NCI-H2227 (cell line): ENCODE data around the gene LTB4R.
A peak's percentile ranks its signal among the peaks of the same experiment; 100 is the strongest.
"Not testable (repeated sequence)": the region's sequence is repeated elsewhere in the genome, so short reads cannot be mapped to it uniquely, and the experiment has no call there.

ENCODE experiments used
- DNase-seq: peaks from one replicate; lab custom pipeline; 2025; ENCODE audit not compliant: unreplicated experiment; lab: John Stamatoyannopoulos, UW

LTB4R gene

GRCh38 chr14:24338843-24339242, 27.5 kb downstream of the LTB4R start:
- no peak for DNase-seq

- DNase-seq = no peak
Observed at GRCh38 chr14:24339284-24340151, 28.2 kb downstream of the LTB4R start, which contains the start of gene RIPK3. RIPK3 (minus strand) TSS chr14:24339991; CDS start chr14:24339826, 165 bp downstream.

DNA sequence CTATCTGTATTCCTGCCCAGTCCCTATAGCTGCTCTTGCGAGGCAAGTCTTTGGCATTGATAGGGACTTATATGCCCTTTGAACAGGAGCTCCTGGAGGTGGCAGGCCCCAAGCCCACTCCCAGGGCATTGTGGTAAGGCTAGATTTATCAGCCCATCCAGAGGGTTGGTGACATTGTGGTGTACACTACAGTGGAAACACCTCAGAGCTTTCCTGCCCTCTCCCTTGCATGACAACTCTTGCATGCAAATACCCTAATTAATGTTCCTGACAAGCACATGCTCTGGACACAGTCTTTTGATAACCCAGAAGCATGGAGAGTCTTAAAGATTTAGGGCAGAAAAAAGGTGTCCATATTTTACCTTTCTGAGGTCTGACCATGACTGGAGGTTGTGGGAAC, 29.3 kb downstream of the LTB4R start:
- no peak for DNase-seq

- DNase-seq = no peak
Observed at GRCh38 chr14:24342889-24343288, 31.6 kb downstream of the LTB4R start.

- no peak for DNase-seq
Observed at GRCh38 chr14:24343795-24344660, 32.7 kb downstream of the LTB4R start.

DNA sequence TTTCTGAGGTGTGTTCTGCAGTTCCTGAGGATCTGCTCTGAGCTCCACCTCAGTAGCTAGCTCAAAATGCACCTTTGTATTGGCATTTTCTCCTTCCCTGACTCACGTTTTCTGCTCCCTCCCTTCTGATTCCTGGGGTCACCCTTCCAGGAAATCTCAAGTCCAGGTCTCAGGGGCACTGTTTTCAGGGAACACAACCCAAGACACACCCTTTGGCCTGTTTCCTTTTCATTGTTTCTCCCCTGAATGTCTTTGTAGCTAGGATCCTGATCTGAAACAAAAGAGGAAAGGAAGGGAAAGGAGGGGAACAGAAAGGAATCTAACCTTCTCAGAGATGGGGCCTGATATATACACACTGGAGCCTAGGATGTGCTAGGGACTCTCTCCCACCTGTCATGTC, 35.8 kb downstream of the LTB4R start:
- no peak for DNase-seq

GRCh38 chr14:24348186-24348585, 36.9 kb downstream of the LTB4R start:
- no peak for DNase-seq

DNA sequence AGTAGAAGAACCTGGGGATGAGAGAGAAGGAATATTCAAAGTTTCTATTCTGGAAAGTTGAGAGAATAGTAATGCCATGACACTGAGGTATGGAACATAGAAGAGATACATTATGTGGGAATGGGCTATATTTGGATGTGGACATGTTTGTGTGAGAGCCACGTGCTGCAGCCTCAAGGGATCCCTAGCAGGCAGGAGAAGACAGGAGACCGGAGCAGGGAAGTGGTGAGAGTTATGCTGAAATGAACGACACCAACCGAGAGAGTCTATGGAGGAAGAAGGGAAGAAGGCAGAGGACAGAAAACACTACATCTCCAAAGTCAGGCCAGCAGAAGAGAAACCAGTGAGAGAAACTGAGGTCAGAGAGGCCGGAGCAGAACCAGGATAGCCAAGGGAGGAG, 38.4 kb downstream of the LTB4R start:
- no peak for DNase-seq

DNA sequence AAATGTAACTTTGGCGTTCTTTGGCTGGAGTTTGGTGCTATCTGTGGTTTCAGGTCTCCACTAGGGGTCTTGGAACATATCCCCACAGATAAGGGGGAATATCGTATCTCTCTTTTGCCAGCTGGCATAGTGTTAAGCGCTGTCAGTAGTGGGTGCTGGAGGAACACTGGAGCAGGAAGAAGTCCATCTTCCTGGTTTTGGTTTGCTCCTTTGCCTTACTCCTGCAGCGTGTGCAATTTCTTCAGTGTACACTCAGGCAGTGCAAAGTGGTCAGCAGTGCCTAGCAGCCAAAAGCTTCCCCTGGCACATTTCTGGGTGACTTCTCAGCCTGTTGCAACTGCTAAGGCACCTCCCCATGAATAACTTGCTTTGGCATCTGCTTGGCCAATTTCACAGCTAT, 40.2 kb downstream of the LTB4R start:
- DNase-seq = peak; percentile 44

DNA sequence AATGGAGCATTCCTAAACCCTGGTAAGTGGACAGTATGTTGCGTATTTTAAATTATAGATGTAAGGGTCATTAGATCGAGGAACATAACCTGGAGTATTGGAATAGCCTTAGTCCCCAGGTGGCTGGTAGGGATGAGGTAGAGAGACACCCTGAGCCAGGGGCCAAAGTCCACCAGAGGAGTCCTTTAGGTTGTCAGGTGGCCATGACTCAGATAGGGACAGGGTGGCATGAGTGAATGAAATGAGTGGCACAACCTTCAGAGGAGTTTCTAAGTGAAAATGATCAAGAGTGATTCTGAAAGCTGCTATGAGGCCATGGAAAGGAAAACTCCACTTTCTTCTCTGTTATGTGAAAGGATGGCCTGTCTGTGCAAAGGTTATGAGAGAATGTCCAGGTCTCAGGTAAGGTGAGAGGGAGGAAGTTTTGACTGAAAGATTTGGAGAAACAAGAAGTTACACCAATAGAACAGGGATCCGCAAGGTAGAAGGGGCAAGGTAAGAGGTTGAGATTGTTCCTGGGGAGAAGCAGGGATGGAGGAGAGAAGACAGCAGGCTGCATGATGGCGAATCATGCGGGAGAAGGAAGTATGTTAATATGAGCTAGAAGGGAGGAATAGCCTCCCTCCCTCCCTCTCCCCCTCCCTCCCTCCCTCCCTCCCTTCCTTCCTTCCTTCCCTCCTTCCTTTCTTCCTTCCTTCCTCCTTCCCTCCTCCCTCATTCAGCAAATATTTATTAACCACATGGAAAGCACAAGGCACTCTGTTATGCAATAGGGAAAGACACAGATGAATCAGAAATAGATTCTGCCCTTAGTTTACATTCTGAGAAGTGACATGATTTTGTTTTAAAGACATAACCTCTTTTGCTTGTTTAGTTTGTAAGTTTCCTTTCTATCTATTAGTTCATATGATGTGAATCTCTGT, 42.5 kb downstream of the LTB4R start:
- DNase-seq = no peak

GRCh38 chr14:24354482-24354825, 43.2 kb downstream of the LTB4R start:
- not testable (repeated sequence) for DNase-seq

DNA sequence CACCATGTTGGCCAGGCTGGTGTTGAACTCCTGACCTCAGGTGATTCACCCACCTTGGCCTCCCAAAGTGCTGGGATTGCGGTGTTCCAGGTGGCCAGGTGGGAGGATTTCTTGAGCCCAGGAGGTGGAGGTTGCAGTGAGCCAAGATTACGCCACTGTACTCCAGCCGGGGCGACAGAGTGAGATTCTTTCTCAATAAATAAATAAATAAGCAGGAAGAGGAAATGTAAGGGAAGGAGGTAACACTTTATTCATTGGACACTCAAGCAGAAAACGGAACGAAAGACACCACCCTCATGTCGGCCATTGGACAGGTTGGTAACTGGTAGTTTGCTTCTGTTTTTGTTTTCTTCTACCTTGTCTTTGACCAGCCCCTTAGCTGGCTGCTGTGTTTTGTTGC, 43.7 kb downstream of the LTB4R start:
- DNase-seq = no peak

DNA sequence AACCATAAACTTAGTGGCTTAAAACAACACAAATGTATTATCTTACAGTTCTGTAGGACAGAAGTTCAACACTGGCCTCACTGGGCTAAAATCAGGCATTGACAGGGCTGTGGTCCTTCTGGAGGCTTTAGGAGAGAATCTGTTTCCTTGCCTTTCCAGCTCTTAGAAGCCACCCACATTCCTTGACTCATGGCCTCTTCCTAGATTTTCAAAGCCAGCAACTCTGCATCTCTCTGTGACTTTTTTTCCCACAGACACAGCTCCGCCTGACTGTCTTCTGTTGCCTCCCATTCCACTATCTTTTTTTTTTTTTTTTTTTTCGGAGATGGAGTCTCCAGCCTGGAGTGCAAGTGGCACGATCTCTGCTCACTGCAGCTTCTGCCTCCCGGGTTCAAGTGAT, 44.9 kb downstream of the LTB4R start:
- no peak for DNase-seq

- DNase-seq = no peak
Observed at GRCh38 chr14:24360281-24360680, 49.0 kb downstream of the LTB4R start.

- DNase-seq = no peak
Observed at GRCh38 chr14:24361326-24361725, 50.0 kb downstream of the LTB4R start.

DNA sequence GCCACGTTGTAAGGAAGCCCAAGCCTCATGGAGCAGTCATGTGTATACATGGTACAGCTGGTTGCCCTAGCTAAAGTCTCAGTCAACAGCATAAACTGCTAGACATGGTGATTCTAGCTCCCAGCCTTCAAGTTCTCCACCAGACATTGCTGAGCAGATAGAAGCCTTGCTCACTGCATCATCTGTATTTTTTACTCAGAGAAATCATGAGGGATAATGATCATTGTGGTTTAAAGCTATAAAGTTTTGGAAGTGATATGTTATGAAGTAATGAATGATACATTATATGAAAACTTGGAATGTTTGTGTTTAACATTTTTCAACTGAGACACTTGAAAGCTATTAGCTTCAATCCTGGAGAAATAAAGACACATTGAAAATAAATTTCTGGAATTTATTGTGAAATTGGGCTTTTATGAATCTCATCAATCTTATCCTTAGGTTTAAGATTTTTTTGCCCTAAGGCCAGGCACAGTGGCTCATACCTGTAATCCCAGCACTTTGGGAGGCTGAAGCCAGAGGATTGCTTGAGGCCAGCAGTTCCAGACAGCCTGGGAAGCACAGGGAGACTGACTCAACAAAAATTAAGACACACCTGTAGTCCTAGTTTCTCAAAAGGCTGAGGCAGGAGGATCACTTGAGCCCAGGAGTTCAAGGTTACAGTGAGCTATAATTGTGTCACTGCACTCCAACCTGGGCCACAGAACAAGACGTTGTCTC, 51.1 kb downstream of the LTB4R start:
- DNase-seq = no peak

GRCh38 chr14:24363401-24363800, 52.1 kb downstream of the LTB4R start:
- no peak for DNase-seq

DNA sequence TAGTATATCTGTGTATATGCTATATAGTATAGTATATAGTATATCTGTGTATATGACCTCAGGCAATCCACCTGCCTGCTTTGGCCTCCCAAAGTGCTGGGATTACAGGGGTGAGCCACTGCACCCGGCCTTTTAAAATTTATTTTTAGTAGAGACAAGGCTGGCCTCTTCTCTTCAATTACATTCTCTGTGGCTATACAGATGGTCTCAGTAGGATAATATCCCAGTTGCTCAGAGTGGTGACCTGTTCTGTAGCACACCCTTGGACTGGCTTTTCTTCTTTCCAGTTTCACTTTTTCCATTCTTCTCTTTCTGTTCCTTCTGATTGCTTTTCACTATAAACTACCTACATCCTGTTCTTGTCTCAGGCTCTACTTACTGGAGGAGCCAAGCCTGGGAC, 53.5 kb downstream of the LTB4R start:
- no peak for DNase-seq

DNA sequence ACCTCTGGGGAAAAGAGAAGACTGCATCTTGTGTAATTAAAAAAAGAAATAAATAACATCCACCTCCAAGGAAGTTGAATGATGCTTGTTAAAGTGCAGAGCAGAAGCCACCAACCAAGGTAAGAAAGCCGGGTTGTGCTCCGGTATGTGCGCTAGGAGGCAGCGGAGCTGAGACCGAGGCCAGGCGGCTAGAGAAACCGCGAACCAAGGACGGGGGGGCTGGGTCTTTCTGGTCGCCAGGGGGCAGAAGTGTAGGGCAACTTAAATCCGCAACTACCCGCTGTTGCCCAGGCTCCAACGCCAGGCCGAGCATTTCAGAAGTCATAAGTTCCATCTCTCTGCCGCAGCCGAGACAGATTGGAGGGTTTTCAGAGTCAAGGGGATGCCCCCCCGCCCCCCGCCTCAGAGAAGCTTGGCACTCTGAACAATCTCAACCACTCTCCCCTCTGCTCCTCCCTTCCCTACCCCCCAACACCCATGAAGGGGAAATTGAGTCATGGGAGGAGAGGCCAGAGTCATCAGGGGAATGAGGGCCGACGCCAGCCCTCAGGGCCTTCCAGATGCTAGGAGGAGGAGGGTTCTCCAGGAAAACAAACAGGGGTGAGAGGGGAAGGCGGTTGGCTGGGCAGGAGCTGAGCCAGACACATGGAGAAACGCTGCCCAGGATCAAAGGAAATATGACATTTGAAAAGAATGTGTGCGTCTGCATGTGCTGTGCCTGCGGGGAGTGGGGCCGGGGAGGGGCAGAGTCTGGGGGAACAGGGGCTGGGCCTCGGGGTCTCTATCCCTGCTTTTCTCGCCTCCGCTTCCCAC, 54.5 kb downstream of the LTB4R start:
- peak; percentile 90 for DNase-seq

GRCh38 chr14:24366413-24366720, 55.1 kb downstream of the LTB4R start:
- no peak for DNase-seq
